CD14-positive monocyte (primary cell): ENCODE measurements around the gene SLIT1. TPM values are rescaled to one million over a fixed set of nuclear protein-coding genes. Genes with fewer than 3 reads are reported as not detected.

ENCODE experiments used
- DNase-seq, 3 donors: peaks; one replicate each; pipeline ENCODE4 v3.0.0-alpha.2; 2011 to 2022
- H2AFZ ChIP-seq: 2 replicates; pipeline ENCODE4 v1.6.0; 2012; ENCODE audit warnings: mild to moderate bottlenecking, low read depth, low read length, inconsistent platforms; ENCODE audit not compliant: insufficient read depth, poor library complexity, severe bottlenecking
- H3K27ac ChIP-seq, 2 donors: 1 replicate in 1 of 2; 2 replicates in 1 of 2; pipeline ENCODE4 v1.5.1; 2012 to 2013; ENCODE audit warnings: low read length in 2 of 2, control low read depth in 1 of 2, inconsistent platforms in 1 of 2, low read depth in 1 of 2, mild to moderate bottlenecking in 1 of 2
- H3K27me3 ChIP-seq, 2 donors: one replicate each; pipeline versions ENCODE4 v1.6.0 to v1.6.1; 2011 to 2013; ENCODE audit warnings: low read length in 2 of 2; ENCODE audit not compliant: control insufficient read depth in 2 of 2, insufficient read depth in 2 of 2
- H3K36me3 ChIP-seq, 2 donors: replicated peaks in 1 of 2; 1 replicate in 1 of 2; 2 replicates in 1 of 2; pipeline versions ENCODE4 v1.5.1 to v1.6.1; 2012 to 2013; ENCODE audit warnings: low read length in 2 of 2, control low read depth in 1 of 2, inconsistent platforms in 1 of 2, mild to moderate bottlenecking in 1 of 2; ENCODE audit not compliant: insufficient read depth in 2 of 2, control insufficient read depth in 1 of 2
- H3K4me1 ChIP-seq, 2 donors: 1 replicate in 1 of 2; 2 replicates in 1 of 2; pipeline versions ENCODE4 v1.5.1 to v1.6.1; 2012 to 2013; ENCODE audit warnings: low read length in 2 of 2, control low read depth in 1 of 2, inconsistent platforms in 1 of 2, mild to moderate bottlenecking in 1 of 2, moderate library complexity in 1 of 2; ENCODE audit not compliant: insufficient read depth in 2 of 2, control insufficient read depth in 1 of 2
- H3K4me2 ChIP-seq: replicated peaks from 2 replicates; pipeline ENCODE3; 2012; ENCODE audit warnings: low read length, moderate library complexity, mild to moderate bottlenecking; ENCODE audit not compliant: poor library complexity, severe bottlenecking; ENCODE audit errors: extremely low read depth
- H3K4me3 ChIP-seq, 3 experiments: fragments of 200-600 bp in 1 of 3; sonication (generic) in 1 of 3; replicated peaks in 1 of 3; 1 replicate in 2 of 3; 2 replicates in 1 of 3; pipeline ENCODE4 v1.5.1; 2011 to 2013; ENCODE audit warnings: low read length in 3 of 3, mild to moderate bottlenecking in 3 of 3, control low read depth in 2 of 3, low read depth in 2 of 3, inconsistent platforms in 1 of 3, moderate library complexity in 1 of 3
- H3K79me2 ChIP-seq: 2 replicates; pipeline ENCODE4 v1.6.0; 2012; ENCODE audit warnings: mild to moderate bottlenecking, control low read depth, inconsistent platforms, low read length, moderate library complexity; ENCODE audit not compliant: insufficient read depth
- H3K9ac ChIP-seq: 2 replicates; pipeline ENCODE4 v1.6.0; 2017; ENCODE audit warnings: low read length, mild to moderate bottlenecking; ENCODE audit not compliant: insufficient read depth, poor library complexity, severe bottlenecking
- H3K9me3 ChIP-seq, 2 donors: replicated peaks in 1 of 2; 1 replicate in 1 of 2; 2 replicates in 1 of 2; pipeline versions ENCODE4 v1.5.1 to v1.6.1; 2012 to 2013; ENCODE audit warnings: low read length in 2 of 2, control low read depth in 1 of 2; ENCODE audit not compliant: control insufficient read depth in 1 of 2, insufficient read depth in 1 of 2
- H4K20me1 ChIP-seq: 2 replicates; pipeline ENCODE4 v1.6.0; 2012; ENCODE audit warnings: mild to moderate bottlenecking, low read length, control low read depth, moderate library complexity; ENCODE audit not compliant: insufficient read depth
- H3K27ac Mint-ChIP-seq, 7 donors: one replicate each; pipeline ENCODE4 v1.8.0; 2020; ENCODE audit warnings: mild to moderate bottlenecking in 7 of 7, mixed read lengths in 7 of 7, moderate library complexity in 6 of 7, inconsistent platforms in 2 of 7
- H3K27me3 Mint-ChIP-seq, 3 donors: one replicate each; pipeline ENCODE4 v1.8.0; 2021 to 2022; ENCODE audit warnings: low read depth in 3 of 3, mild to moderate bottlenecking in 3 of 3, mixed read lengths in 3 of 3, moderate library complexity in 3 of 3, inconsistent platforms in 1 of 3
- H3K36me3 Mint-ChIP-seq, 2 donors: one replicate each; pipeline ENCODE4 v1.8.0; 2020; ENCODE audit warnings: mixed read lengths in 2 of 2, inconsistent platforms in 1 of 2, mild to moderate bottlenecking in 1 of 2
- H3K4me1 Mint-ChIP-seq: one replicate; pipeline ENCODE4 v1.8.0; 2020; ENCODE audit warnings: mild to moderate bottlenecking, mixed read lengths
- H3K4me3 Mint-ChIP-seq, 2 donors: one replicate each; pipeline ENCODE4 v1.8.0; 2020; ENCODE audit warnings: mild to moderate bottlenecking in 2 of 2, mixed read lengths in 2 of 2, moderate library complexity in 1 of 2
- H3K9me3 Mint-ChIP-seq, 7 donors: one replicate each; pipeline ENCODE4 v1.8.0; 2020 to 2022; ENCODE audit warnings: mixed read lengths in 7 of 7, mild to moderate bottlenecking in 6 of 7, moderate library complexity in 6 of 7, inconsistent platforms in 2 of 7
- CTCF ChIP-seq: fragments of 200-600 bp; IDR thresholded peaks from one replicate; pipeline ENCODE4 v1.8.0; 2022; ENCODE audit warnings: antibody characterized with exemption, mild to moderate bottlenecking
- WGBS: methylation state at CpG from one replicate; pipeline ENCODE4 v1.1.5; 2013; ENCODE audit warnings: missing lambda C conversion rate; ENCODE audit not compliant: insufficient coverage; 5-methylcytosine and 5-hydroxymethylcytosine counted together
- intact Hi-C, 2 donors: fragments of 100-400 bp; cut with micrococcal nuclease; formaldehyde crosslinking; loops; one replicate each; pipeline versions ENCODE4 v1.15.0 to v1.15.1; 2023
- polyA plus RNA-seq, 3 donors: library from polyadenylated mRNA; depleted of rRNA in 1 of 3; unstranded in 2 of 3; stranded (reverse) in 1 of 3; fragments of 300-500 nt in 2 of 3; fragments of >200 nt in 1 of 3; fragmentation: Illumina TruSeq in 2 of 3; gene quantifications; 1 replicate in 2 of 3; 2 replicates in 1 of 3; pipeline ENCODE4 v1.2.3, GENCODE V29; 2012 to 2021

SLIT1 gene
- polyA plus RNA-seq, 3 donors: 0.05 to 0.81 (median 0.16) TPM

GRCh38 chr10:97163181-97163580 is 22.6 kb downstream of the SLIT1 start:
- H3K4me3 Mint-ChIP-seq: no peak overlapping the region
- no peak overlapping the region for H3K4me2 ChIP-seq
- H3K27me3 ChIP-seq: no peaks in the 10 kb centered on the region
- no peak overlapping the region for H3K4me3 ChIP-seq
- H3K36me3 ChIP-seq: no peaks in the 10 kb centered on the region
- H3K9me3 Mint-ChIP-seq: peaks cover 0 to 5% (median 2%) of the 10 kb centered on the region in 7 donors
- TF ChIP-seq CTCF: no peak
- H3K4me1 Mint-ChIP-seq: no peaks in the 10 kb centered on the region
- no peaks in the 10 kb centered on the region for H3K36me3 Mint-ChIP-seq
- no peak overlapping the region for H3K27ac Mint-ChIP-seq
- no peaks in the 10 kb centered on the region for H3K79me2 ChIP-seq
- no peaks in the 10 kb centered on the region for H3K4me1 ChIP-seq
- no peak overlapping the region for H2AFZ ChIP-seq
- WGBS: 95% methylated on average over 6 of the region's 7 CpGs
- no peak overlapping the region for H3K27ac ChIP-seq
- H3K9me3 ChIP-seq: no peaks in the 10 kb centered on the region
- intact Hi-C loops: no loop called here
- no peak for DNase-seq
- H3K27me3 Mint-ChIP-seq: peaks cover 0 to 7% (median 5%) of the 10 kb centered on the region in 3 donors
- no peaks in the 10 kb centered on the region for H4K20me1 ChIP-seq
- no peak overlapping the region for H3K9ac ChIP-seq

- H3K4me1 Mint-ChIP-seq: peaks cover 3% of the 10 kb centered on the region
- Histone ChIP-seq H3K79me2 (no peaks in the 10 kb centered on the region), H3K4me2 (no peak overlapping the region), H3K4me1 (no peaks in the 10 kb centered on the region), H3K36me3 (no peaks in the 10 kb centered on the region), H3K9ac (no peak overlapping the region), H3K27ac (no peak overlapping the region), H3K9me3 (no peaks in the 10 kb centered on the region), H3K4me3 (no peak overlapping the region), H4K20me1 (no peaks in the 10 kb centered on the region), H3K27me3 (no peaks in the 10 kb centered on the region), H2AFZ (no peak overlapping the region)
- WGBS: 97% methylated on average over 7 of the region's 10 CpGs
- DNase-seq: no peak
- intact Hi-C loops: no loop called here
- H3K27me3 Mint-ChIP-seq: peaks cover 0 to 6% (median 3%) of the 10 kb centered on the region in 3 donors
- no peak overlapping the region for H3K27ac Mint-ChIP-seq
- no peak for TF ChIP-seq CTCF
- no peaks in the 10 kb centered on the region for H3K36me3 Mint-ChIP-seq
- peaks cover 0 to 2% (median 0%) of the 10 kb centered on the region in 7 donors for H3K9me3 Mint-ChIP-seq
- no peak overlapping the region for H3K4me3 Mint-ChIP-seq
These were observed 26.0 kb downstream of the SLIT1 start for GRCh38 chr10:97159646-97160305.
